Measurements from ENCODE around the gene PANK4.

Gene PANK4

DNA sequence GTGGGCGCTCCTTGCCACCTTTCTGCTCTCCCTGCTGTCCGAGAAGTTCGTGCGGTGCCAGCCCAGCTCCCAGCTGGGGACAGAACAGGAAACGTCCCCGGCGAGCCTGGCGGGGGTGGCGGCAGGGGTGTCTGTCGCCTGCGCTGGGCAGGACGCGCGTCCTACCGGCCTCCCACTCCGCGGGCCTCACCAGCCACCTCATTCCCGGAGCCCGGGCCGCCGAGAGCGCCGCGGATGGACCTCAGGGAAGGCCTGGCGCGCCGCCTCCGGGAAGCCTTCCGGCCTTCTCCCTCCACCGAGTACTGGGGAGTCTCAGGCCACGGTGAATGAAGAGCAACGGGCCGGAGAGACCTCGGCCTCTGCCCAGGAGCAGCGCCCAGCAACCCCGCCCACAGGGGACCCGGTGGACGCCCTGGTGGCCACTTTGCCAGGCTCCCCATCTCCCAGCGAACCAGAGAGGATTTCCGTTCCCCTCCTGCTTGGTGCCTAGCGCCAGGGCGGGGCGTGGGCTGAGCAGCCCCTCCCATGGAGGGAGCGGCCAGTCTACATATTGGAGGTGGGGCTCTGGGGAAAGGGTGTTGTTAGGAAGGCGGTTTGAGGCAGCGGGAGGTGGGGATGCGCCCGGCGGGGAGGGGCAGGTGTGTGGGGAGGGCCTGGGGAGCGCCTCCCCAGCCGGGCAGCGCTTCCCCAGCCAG, 20.3 kb upstream of the PANK4 start:
- peak in 2 of 4 experiments; percentile 69 to 87 for DNase-seq (ENCODE audit: low read depth in 4 of 4, low spot score in 1 of 4)

DNA sequence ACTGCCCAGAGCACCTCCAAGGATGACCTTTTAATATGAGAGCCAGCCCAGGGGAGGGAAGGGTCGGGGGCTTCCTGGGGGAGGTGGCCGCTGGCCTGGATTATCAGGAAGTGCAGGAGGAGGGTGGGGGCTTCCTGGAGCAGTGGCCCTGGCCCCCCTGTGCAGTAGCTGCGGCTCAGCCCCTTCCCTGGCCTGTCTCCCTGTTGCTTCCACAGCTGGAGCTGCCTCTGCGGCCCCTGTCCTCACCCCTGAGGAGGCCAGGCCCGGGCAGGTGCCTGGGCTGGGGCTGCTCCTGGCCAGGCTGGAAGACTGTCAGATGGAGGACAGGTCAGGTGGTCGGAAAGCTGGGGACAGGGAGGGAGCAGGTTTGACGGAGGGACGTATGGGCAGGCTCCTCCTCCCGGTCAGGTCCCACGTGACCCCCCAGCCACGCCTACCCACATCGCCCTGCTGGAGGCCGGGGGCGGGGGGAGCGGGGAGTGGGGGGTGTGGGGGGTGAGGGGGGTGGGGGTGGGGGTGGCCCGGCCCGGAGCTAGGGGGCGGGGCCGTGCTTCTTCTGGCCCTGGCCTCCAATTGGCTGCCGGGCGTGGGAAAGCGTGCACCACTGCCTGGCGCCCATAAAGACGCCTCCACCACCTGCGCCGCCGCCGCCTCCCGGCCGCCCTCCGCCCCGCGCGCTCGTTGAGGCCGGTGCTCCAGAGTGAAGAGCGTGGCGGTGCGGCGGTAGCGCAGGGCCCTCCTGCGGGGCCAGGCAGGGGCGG, 19.5 kb upstream of the PANK4 start:
- peak in 3 of 4 experiments; percentile 62 to 82 (median 75) for DNase-seq (ENCODE audit: low read depth in 4 of 4, low spot score in 1 of 4)

DNA sequence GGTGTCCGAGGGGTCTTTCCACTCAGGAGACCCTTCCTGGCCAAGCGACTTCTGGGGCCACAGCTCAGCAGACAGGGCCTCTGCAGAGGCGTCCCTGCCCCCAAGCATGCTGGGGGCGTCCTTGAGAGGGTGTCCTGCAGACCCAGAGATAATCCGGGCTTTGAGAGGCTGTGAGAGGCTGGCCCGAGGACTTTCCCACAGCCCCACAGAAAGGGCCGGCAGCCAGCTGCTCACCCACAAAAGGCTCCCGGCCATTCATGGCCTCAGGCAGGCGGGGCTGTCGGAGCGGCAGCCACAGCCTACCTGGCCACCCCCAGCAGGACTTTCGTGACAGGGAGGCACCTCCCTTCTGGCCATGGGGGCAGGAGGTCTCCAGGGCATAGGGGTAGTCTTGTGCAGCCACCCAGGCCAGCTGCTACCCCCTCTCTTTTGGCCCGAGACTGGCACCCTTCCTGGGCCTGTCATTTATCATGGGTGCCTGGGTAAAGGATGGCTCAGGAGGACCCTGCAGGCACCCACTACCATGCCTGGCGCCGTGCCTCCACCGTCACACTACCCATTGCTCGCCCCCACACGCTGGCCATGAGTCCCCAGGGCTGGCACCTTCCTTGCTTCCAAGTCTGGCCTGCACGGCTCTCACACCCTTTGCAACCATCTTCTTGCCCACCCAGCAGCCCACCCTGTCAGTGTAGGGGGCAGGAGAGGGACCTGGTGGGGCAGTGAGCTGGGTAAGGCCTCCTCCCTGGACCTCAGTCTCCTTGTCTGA, 18.7 kb upstream of the PANK4 start:
- DNase-seq (ENCODE audit: low read depth in 4 of 4, low spot score in 1 of 4): no peak

DNA sequence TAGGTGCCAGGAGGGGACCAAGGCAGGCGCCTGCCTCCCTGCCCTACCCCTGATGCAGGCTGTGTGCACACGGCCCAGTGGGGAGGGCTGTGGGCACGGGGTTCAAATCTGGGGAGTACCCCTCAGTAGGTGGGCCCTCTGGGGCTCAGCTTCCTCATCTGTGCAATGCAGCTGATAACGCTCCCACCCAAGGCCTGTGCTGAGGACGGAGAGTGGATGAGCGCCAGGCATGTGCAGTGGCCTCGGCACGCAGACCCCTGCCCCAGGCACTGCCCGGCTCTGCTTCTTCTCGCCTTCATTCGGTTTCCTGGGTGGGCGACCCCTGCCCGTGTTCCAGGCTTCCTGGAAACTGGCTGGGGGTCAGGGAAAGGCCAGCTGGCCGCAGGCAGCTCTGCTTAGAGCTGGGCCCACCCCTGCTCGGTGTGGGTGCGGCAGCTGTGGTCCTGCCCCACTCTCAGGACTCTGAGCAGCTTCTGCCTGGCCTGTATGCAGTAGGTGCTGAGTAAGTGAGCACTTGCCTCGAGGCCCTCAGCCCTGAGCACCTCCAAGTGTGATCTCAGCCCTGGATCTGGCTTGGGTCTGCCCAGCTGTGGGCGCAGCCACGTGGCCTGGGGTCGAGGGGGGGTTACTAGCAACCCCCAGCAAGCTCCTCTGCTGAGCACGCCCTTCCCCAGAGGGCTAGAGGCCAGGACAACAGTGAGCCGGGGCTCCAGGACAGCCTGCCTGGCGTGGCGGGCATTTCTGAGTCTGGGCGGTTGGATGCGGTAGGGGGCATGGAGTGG, 17.9 kb upstream of the PANK4 start:
- no peak for DNase-seq (ENCODE audit: low read depth in 4 of 4, low spot score in 1 of 4)

DNA sequence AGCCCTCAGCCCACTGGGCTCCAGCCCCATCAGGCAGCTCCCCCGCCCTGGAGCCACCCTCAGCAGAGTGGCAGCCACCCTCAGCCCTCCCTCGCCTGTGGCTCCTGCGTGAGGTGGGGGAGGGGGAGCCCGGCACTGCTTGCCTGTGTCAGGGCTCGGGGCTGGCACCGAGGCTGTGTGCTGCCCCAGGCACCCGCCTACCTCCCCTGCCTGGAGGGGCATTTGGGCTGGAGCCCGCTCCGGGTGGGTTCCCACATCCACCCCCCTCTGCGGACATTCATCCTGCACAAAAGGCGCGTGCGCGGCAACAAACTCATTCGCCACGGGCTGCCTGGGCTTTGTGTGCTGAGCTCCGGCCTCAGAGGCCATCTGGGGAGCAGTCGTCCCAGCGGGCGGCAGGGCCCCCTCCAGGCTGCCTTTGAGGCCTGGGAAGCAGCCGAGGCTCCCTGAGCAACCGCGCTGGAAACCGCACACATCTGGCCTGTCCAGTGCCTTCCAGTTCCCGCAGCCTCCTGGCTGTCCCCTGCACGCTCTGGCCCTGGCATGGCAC, 17.2 kb upstream of the PANK4 start:
- no peak for DNase-seq (ENCODE audit: low read depth in 4 of 4, low spot score in 1 of 4)

DNA sequence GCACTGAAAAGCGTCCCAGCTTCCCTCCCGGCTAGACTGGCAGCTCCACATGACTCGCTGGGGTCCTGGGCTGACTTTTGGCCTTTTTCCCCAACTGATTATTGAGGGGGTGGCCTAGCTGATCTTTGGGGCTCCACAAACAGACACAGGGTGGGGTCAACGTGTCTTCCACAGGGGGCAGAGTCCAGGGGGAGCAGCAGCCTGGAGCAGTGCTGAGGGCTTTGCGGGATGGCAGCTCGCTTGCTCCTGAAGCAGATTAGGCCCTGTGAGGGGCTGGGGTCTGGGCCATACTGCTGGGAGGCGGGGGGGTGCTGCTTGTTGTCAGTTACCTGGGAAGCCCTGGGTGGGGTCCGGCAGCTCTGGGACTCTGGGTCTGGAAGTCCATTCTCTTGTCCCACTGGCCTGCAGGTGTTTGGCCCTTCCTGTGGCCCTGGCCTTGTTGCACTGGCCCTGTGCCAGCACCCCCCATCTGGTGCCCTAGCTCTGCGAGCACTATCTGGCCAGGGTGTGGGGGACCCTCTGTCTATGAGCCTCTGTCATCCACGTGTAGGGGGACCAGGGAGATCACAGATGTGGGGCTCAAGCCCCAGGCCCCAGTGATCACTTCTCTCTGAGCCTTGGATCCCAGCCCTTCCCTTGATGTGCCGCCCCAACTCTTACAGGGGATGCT, 16.0 kb upstream of the PANK4 start:
- no peak for DNase-seq (ENCODE audit: low read depth in 4 of 4, low spot score in 1 of 4)

DNA sequence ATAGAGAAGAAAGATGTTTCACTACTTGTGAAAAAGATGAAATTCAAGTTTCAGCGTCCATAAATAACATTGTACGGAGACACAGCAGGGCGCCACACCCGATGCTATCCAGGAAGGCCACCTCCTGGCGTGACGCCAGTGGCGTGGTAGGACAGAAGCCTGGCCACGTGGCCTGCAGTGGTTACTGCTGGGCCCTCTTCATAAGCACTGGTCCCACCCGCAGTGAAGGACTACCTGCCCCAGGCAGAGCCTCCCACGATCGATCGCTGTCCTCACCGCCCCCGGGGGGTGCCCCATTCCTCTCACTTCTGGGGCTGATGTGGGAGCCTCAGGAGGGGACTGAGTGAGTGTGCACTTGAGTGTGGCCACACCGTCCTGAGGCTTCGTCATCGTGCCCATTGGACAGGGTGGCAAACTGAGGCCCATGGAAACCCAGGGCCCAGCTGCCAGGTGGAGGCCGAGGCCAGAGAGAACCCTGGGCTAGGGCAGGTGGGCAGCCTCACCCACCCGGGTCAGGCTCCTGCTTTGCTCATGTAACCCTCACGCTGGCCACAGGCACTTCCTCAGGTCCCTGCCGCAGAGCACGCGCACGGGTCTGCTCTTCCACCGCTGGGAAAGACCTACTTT, 15.3 kb upstream of the PANK4 start:
- DNase-seq (ENCODE audit: low read depth in 4 of 4, low spot score in 1 of 4): no peak

DNA sequence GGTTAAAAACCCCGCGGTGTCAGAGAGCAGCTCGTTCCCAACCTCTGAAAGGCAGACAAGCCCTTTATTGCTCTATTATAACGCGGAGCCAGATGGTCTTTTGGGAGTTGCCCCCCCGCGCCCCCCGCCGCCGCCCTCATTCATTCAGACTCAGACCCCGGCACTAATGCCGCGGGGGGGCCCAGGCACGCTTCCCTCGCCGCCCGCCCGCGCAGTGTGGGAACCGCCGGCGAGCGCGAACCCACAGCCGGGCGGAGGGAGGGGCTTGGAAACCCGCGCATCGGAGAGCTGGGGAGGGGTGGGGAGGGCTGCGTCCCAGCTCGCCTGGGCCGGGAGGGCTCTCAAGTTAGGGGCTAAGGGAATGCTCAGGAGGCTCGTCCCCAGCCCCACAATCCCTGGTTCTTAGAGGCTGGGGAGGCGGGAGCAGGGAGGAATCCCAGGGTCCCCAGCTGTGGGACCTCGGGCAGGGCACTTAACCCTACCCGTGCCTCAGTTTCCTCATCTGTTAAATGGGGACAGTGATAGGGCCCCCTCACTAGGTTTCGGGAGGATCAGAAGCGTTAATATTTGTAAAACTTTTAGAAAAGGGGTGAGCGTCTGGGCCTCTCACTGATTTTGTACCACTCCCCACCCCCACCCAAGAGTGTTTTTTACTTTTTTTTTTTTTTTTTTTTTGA, 14.6 kb upstream of the PANK4 start:
- no peak for DNase-seq (ENCODE audit: low read depth in 4 of 4, low spot score in 1 of 4)

DNA sequence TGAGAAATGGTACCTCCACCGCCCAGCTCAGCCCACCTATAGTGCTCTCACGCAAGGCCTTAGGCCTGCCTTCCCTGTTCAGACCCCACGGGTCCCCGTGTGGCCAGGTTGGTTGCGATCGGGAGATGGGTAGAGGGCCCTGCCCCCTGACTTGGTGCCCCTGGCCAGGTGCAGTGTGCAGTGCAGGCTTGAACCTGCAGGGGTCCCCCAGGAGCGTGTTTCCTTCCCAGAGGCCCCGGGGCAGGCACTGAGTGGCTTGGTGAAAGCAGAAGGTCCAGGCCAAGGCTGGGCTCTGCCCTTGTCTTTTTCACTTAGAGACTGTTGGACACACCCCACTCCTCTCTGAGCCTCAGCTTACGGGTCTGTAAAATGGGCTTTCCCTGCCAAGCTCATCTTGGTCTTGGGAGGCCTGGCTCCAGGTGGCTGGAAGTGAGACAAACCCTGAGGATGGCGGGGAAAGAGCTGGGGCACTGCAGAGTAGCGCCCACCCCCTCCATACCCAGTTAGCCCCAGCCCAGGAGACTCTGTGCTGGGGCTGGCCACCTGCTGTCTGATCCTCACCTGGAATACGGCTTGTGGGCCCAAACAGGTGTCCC, 13.0 kb upstream of the PANK4 start:
- no peak for DNase-seq (ENCODE audit: low read depth in 4 of 4, low spot score in 1 of 4)

DNA sequence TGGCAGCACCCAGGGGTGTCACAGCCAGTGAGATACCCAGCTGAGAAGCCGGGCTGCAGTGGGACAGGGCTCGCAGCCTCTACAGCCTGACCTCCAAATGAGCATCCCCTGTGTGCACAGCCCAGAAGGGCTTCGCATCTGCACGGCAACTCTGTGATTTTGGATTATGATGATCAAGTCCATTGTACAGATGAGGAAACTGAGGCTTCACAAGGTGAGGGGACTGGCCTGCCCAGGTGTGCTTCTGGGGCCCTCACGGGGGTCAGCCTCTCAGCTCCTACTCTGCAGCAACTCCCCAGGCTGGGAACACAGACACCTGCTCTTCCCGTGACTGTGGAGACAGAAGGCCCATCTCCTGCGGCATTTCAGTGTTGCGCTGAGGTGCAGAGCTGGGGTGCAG, 12.5 kb upstream of the PANK4 start:
- no peak for DNase-seq (ENCODE audit: low read depth in 4 of 4, low spot score in 1 of 4)

DNA sequence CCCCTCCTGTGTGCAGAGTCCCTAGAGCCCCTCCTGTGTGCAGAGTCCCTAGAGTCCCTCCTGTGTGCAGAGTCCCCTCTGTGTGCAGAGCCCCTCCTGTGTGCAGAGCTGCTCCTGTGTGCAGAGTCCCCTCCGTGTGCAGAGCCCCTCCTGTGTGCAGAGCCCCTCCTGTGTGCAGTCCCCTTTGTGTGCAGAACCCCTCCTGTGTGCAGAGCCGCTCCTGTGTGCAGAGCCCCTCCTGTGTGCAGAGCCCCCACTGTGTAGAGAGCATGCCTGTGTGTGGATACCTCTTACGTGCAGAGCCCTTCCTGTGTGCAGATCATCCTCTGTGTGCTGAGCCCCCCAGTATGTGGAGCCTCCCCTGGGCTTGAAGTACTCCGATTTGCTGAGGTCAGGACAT, 12.0 kb upstream of the PANK4 start:
- DNase-seq (ENCODE audit: low read depth in 4 of 4, low spot score in 1 of 4): no peak

DNA sequence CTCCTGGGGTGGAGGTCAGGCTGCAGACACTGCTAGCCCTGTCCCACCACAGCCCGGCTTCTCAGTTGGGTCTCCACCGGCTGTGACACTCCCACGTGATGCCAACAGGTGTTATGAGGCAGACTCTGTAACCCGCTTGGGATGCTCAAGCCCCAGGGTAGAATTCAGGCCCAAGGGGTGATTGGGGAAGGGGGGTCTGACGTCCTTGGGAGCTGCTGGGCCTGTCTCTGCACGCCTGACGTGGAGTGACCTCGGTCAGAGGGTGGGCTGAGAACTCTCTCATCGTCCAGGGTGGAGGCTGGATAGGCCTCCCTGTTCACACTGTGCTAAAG, 11.4 kb upstream of the PANK4 start:
- no peak for DNase-seq (ENCODE audit: low read depth in 4 of 4, low spot score in 1 of 4)

DNA sequence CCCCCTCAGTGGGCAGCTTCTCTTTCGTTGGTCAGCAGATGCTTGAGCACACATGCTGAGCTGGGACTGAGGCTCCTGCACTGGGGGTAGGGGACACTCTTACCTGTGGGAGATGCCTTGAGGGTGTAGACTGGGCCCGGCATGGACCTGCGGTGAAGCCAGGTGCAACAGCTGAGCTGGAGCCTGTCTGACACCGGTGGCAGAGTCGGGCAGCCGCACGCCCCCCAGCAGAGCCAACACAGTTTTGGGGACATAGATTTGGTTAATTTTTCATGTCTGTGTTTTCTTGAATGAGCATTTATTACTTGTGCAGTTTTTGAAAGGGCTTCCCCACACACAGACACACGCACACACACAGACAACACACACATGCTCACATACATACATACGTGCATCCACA, 9.6 kb upstream of the PANK4 start:
- no peak for DNase-seq (ENCODE audit: low read depth in 4 of 4, low spot score in 1 of 4)

DNA sequence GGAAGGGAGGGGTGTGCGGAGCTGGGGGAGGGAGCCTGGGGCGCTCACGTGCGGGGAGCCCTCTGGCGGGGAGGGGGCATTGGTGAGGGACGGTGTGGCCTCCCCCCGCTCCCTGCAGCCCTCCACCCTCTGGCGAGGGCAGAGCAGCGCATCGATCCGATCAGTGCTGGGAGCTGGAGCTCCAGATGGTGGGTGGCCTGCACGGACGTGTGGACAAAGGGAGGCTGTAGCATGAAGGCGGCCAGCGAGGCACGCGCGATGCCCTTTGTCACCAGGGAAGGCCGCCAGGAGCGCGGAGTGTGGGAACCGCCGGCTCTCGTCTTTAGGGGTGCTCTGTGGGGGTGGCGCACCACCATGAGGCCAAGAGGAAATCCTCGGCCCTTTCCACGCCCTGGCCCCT, 9.1 kb upstream of the PANK4 start:
- DNase-seq (ENCODE audit: low read depth in 4 of 4, low spot score in 1 of 4): no peak

DNA sequence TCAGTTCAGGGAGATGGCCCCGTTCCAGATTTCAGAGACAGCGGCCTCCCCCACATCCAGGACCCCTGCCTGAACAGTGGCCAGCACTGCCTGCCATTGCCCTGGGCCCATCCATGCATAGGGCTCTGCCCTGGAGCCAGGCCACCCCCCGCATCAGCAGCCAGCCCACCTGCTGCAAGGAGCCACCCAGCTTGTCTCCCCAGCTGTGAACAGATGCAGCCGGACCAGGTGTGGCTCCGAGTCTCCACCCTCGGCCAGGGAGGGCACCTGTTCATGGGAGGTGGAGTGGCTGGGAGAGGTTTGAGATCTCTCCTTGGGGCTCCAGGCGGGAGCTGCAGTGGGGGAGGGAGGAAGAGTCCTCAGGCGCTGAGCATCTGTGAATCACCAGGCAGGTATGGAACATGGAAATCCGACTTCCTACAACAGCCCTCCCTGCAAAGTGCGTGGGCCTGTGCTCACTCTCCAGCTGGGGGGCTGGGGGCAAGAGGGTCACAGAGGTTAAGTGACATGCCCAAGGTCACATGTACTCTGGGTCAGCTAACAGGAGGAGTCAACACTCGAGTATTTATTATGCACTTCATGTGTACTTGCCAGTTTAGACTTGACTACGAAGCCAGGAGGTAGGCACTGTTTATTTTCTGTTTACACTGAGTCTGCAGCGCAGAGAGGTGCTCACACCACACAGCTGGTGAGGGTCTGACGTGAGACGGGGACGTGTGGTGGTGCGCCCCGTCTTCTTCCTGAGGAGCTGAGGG, 8.5 kb upstream of the PANK4 start:
- DNase-seq (ENCODE audit: low read depth in 4 of 4, low spot score in 1 of 4): no peak

DNA sequence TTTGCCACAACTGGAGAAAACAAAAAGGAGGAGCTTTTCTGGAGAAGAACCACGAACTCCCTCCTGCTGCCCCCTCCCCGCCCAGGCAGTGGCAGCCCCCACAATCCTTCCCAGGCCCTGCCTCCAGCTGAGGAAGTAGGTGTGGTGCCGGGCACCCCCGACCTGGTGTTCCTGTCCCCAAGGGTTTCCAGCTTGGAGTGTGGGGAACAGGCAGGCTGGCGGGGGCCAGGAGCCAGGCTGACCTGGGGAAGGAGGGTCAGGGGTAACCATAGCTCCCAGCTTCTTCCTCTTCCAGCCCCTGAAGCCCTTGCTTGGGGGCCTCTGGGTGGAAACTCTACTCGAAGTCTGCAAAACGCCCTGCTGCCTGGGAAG, 7.9 kb upstream of the PANK4 start:
- DNase-seq (ENCODE audit: low read depth in 4 of 4, low spot score in 1 of 4): no peak

DNA sequence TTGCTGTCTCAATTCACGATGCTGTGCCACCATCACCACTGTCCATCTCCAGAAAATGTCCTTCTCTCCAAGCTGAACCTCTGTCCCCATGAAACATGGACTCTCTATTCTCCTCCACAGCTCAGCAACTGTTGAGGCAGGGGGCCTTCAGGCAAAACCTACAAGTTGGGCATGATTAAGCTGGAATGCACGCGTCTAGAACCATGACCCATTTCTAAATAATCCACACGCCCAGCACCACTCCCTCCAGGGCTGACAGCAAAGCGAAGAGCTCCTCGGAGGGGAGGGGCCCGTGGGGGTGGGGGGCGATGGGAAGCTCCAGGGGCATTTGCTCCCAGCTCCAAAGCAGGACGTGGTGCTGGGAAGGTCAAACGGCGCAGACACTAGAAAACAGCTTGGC, 7.0 kb upstream of the PANK4 start:
- DNase-seq (ENCODE audit: low read depth in 4 of 4, low spot score in 1 of 4): no peak

DNA sequence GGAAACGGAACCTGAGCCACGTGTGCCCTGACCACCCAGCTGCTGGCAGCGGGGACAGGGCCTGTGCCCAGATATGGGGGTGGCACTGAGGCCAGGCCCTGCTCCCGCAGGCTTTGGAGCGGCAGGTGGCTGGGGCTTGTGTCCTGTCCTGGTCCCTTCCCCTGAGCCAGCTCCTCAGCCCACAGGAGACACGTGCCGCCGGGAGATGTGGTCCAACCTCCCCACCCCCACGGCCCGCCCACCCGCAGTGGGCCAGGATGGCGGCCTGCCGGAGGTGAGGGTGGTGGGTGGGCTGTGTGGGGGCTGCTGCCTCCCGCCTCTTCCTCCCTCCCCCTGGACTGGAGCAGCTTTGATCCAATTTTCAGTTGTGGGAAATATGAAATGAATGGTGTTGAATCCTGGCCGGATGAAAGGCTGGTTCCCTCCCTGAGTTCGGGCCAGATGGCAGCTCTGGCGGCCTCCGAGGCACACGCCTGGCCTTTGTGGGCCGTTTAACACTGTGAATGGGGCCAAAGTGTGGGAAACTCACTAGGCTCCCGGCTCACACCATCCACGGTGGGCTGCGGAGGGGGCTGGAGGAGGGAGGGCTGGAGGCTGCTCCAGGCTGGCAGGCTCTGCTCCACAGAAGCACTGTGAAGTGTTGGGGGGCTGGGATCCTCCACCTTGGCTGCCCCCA, 6.2 kb upstream of the PANK4 start:
- DNase-seq (ENCODE audit: low read depth in 4 of 4, low spot score in 1 of 4): no peak

All from stimulated activated CD4-positive, alpha-beta T cell treated with anti-CD3 and anti-CD28 coated beads, Interleukin-1b, Interleukin-23, amount 100 ng/mL, for 24 hours (primary cell).